ENCODE data around the gene VWA7.

VWA7 gene

DNA sequence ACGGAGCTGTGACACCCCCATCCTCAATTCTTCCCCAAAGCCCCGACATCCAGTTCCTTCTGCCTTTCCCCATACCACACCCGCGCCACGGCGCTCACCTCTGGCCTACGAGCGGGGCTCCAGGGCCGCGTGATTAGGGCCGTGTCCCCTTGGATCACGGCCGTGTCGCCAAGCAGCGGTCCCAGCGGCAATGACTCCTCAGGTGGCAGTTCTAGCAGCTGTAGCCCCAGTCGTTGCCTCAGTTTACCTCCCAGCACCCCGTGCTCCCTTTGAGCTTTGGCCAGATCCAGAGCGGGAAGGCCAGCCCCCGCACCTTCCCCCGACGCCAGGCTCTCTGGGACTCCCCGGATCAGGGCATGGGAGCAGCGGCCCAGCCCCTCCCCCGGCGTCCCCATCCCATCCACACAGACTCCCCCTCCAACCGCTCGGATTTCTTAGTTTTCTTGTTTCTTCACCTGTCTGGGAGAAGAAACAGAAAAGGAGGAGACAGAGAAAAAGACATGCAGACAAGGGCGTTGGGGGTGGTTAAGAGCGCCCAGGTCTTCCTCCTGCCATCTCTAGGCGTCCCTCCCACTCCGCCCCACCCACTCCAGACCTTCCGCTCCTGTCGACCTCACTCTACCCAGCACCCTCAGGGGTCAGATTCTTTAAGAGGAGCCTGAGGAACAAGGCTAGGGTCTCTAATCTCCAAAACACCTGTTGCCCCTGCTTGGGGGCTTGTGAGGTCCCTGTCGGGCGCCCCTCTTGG is 48.2 kb downstream of the VWA7 start, which contains the start of gene DDAH2:
DDAH2 (minus strand) TSS at position 533 of the 748 bp plus-strand sequence; CDS start at position 395, 138 bp downstream.
- H3K27ac ChIP-seq, result peak within 1 kb of the TSS; percentile 99
- TF ChIP-seq, protein P1, sequence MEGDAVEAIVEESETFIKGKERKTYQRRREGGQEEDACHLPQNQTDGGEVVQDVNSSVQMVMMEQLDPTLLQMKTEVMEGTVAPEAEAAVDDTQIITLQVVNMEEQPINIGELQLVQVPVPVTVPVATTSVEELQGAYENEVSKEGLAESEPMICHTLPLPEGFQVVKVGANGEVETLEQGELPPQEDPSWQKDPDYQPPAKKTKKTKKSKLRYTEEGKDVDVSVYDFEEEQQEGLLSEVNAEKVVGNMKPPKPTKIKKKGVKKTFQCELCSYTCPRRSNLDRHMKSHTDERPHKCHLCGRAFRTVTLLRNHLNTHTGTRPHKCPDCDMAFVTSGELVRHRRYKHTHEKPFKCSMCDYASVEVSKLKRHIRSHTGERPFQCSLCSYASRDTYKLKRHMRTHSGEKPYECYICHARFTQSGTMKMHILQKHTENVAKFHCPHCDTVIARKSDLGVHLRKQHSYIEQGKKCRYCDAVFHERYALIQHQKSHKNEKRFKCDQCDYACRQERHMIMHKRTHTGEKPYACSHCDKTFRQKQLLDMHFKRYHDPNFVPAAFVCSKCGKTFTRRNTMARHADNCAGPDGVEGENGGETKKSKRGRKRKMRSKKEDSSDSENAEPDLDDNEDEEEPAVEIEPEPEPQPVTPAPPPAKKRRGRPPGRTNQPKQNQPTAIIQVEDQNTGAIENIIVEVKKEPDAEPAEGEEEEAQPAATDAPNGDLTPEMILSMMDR (IDR thresholded peaks at IDR 0.05), result no peak
- no peak for TF ChIP-seq ZFX (IDR thresholded peaks at IDR 0.05; ENCODE audit: borderline replicate concordance)

DNA sequence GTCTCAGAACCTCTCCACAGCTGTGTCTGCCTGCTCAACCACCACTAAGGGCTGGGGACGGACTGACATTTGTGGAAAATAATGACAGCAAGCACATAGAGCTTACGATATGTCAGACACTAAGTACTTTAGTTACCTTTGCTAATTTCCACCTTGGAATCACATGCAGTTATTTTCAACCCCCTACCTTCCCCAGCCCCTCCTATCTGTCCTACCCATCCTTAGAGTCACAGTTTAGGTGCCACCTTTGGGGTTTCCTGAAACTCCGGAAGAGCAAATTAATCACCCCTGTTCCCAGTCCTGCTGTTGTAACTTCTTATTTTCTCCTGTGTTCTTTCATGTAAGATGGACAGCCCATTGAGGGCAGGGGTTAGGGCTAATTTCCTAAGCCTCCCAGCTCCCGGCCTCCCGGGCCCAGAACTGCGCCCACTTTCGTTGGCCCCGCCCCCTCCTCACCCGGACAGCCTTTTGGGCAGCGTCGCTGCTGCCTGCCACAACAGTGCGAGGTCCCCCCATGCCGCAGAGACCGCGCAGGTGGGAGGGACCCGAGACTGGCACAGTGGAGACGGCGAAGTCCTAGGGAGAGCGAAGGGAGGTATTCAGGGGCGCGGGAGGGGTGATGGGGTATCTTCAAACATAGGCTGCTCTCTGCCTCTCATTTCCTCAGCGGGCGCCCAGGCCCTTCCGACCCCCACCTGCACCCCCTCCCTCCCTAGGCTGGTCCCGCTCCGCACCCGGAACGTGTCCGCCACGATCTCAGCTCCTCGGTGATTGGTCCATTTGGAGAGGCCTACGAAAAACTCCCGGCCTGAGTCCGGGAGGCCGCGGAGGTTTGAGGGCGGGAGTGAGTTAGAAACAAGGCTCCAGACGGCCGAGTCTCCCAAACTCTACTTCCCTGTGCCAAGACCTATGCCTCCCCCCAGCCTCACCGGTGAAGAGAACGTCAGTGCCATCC is 49.1 kb downstream of the VWA7 start:
- TF ChIP-seq ZFX (IDR thresholded peaks at IDR 0.05; ENCODE audit: borderline replicate concordance), result no peak
- TF ChIP-seq, protein P1 (IDR thresholded peaks at IDR 0.05), result no peak
- H3K27ac ChIP-seq, result peak overlapping the region; percentile 29; the same call in 1 of the 2 replicates

DNA sequence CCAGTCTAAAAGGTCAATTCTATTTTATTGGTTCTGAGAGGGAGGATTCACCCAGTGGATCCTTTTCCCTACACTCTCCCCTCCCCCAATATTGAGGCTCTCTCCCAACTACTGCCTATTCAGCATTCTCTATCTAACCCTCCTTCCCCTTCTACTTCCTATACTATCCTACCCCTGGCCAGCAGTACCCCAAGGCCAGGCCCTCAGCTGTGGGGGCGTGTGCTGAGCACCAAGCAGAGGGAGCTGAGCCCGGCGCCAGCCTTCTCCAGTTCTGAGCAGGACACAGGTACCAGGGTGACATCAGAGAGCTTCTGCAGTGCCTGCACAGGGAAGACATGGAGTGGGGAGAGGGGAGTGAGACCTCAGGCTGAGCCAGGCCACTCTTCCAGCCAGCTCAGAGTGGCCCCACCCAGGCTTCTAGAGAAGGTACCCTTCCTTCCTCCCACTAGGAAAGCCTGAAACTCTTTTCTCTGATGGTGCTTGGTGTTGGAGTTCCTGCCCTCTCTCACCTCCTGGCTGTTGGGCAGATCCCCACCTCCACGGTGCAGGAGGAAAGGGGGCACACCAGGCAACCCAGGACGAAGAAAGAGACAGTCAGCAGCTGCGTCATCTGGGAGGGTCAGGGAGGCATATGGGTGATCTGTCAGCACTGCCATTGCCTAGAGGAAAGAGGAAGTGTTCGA is 50.0 kb downstream of the VWA7 start:
- TF ChIP-seq ZFX (IDR thresholded peaks at IDR 0.05; ENCODE audit: borderline replicate concordance), result no peak
- TF ChIP-seq, protein P1 (IDR thresholded peaks at IDR 0.05), result no peak
- H3K27ac ChIP-seq, result peak overlapping the region; percentile 29; the same call in 1 of the 2 replicates

DNA sequence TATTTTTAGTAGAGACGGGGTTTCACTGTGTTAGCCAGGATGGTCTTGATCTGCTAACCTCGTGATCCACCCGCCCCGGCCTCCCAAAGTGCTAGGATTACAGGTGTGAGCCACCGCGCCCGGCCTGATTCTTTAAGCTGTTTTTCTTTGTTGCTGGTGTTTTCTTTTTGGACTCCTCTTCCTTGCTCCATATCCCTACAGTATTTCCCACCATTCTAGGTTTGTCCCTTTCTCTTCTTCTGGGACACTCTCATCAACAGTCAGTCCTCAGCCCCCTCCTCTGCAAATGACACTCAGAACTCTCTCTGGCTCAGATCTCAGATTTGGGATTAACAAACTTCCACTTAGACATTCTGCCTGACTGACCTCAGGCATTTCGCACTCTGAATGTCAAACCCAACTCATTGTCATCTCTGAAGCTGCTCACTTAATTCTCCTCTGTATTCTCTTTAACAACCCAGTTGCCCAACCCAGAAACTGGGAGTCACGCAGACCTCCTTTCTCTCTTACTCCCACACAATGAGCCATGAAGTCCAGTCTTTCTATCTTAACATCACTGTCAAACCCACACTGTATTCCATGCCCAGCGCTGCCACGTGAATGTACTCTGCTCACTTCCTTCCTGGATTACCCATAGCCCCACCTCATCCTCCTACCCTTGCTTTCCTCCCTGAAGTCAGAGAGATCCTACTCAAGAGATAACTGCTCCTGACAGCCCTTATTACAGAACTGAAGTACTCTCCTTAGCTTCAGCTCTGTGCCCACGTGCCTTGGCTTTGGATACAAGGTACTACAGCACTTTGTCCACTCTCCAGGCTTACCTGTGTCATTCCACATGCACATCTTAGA is 51.4 kb downstream of the VWA7 start:
- TF ChIP-seq ZFX (IDR thresholded peaks at IDR 0.05; ENCODE audit: borderline replicate concordance), result no peak
- TF ChIP-seq, protein P1 (IDR thresholded peaks at IDR 0.05), result no peak
- H3K27ac ChIP-seq, result peak overlapping the region; percentile 29

DNA sequence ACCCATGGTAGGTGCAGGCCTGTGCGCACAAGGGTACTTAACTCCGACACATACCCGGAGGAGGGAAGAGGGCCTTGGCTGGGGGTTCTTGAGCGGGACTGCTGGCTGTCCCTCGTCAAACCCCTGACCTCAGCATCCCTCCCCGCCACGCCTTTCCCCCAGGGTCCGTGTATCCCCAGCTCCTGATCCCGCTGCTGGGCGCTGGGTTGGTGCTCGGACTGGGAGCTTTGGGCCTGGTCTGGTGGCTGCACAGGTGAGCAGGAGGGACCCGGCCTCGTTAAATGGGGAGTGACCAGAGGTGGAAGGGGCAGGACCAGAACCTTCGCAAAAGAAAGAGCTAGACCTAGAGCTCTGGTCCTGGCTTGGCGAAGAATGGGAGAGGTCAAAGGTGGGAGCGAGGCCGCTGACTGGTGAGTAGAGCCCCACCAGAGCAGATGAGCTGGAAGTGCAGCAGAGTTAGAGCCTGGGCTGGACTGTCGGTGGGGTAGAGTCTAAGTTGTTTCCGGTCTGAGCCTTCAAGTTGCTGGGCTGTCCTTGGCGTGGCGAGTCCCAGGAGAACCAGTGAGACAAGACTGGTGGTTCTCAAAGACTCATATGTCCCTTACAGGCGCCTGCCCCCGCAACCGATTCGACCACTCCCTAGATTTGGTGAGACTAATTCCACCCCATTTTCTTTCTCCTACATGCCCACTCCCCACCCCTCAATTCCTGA is 53.0 kb downstream of the VWA7 start:
- TF ChIP-seq ZFX (IDR thresholded peaks at IDR 0.05; ENCODE audit: borderline replicate concordance), result no peak
- TF ChIP-seq, protein P1 (IDR thresholded peaks at IDR 0.05), result no peak
- H3K27ac ChIP-seq, result no peak overlapping the region

Data from 22Rv1 (cell line).